Activated naive CD4-positive, alpha-beta T cell treated with anti-CD3 and anti-CD28 coated beads, Interleukin-2, amount 50 U/mL, for 72 hours (primary cell): ENCODE data around the gene PDK3. TPM values are rescaled to one million over a fixed set of nuclear protein-coding genes. Genes with fewer than 3 reads are reported as not detected.

Source experiments
- ATAC-seq, 2 donors: fragments of 150-1000 bp; cut with Tn5 transposase; 2 replicates each; pipeline ENCODE4 v1.10.0; 2021; ENCODE audit warnings: mild to moderate bottlenecking in 2 of 2, moderate library complexity in 2 of 2
- DNase-seq, 2 donors: peaks; one replicate each; pipeline ENCODE4 v3.0.0; 2021 to 2022; ENCODE audit warnings: low spot score in 2 of 2
- H3K27ac Mint-ChIP-seq, 2 donors: one replicate each; pipeline ENCODE4 v1.8.0; 2022; ENCODE audit warnings: mild to moderate bottlenecking in 2 of 2, mixed read lengths in 2 of 2
- H3K36me3 Mint-ChIP-seq, 2 donors: one replicate each; pipeline ENCODE4 v1.8.0; 2022; ENCODE audit warnings: mixed read lengths in 2 of 2
- H3K9me3 Mint-ChIP-seq, 2 donors: one replicate each; pipeline ENCODE4 v1.8.0; 2022; ENCODE audit warnings: mixed read lengths in 2 of 2
- total RNA-seq, 2 donors: library from RNA; stranded (reverse); gene quantifications; one replicate each; pipeline ENCODE4 v1.2.3, GENCODE V29; 2022

The PDK3 gene
- total RNA-seq, 2 donors from 2014 or later: 48.5 to 57.7 TPM

DNA sequence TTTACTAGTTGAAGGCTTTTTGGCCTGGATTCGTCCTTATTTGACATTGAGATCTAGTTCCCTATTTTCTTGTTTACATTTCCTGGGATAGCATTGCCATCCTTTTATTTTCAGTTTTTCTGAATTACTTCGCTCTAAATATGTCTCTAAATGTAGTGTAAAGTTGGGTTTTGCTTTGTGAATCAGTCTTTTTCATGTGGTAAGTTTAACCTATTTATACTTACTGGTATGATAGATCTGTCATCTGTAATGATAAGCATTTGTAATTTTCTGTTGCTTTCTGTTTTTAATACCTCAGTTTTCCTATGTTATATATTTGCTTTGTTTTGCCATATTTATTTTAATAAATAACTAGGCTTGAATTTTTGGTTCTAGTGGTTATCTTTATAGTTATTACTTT is 6.7 kb downstream of the PDK3 start:
- Mint-ChIP-seq H3K9me3 (no peaks in the 10 kb centered on the region), H3K36me3 (peaks cover 0 to 6% of the 10 kb centered on the region in 2 donors), H3K27ac (peak overlapping the region in 1 of 2 donors; percentile 45)
- ATAC-seq (peak in 1 of 2 donors; percentile 43), DNase-seq (no peak)

DNA sequence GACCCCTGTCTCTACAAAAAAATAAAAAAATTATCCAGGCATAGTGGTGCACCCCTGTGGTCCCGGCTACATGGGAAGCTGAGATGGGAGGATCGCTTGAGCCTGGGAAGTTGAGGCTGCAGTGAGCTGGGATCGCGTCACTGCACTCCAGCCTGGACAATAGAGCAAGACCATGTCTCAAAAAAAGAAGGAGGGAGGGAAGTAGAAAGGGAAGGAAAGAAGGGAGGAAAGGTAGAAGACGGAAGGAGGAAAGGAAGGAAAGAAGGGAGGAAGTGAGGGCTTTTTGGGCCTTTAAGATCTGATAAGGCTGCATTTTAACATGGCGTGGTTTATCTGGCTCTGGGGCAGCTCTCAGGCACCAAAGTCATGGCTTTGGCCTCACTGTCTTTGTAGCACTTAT is 10.4 kb downstream of the PDK3 start:
- Mint-ChIP-seq H3K36me3 (peaks cover 0 to under 1% of the 10 kb centered on the region in 2 donors), H3K27ac (no peak overlapping the region), H3K9me3 (no peaks in the 10 kb centered on the region)
- DNase-seq: no peak
- no peak for ATAC-seq

DNA sequence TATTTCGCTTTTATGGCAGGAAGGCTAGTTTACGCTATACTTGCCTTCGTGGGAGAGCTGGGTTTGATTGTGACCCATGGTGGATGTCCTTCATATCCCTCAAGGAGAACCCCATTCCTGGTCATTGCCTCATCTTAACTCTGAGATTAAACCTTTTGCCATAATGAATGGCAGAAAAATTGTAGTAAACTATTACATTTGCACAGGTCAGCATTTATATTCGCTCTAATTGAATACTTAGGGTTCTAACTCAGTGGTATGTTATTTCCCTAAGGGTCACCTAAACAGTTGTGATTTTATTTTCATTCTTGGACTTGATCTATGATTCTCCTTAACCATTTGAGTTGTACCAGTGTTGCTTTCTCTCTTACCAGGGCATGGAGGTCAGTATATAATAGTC is 13.4 kb downstream of the PDK3 start:
- ATAC-seq (no peak), DNase-seq (no peak)
- peak overlapping the region in 1 of 2 donors; percentile 96 for H3K27ac Mint-ChIP-seq
- H3K9me3 Mint-ChIP-seq: peaks cover 0 to 5% of the 10 kb centered on the region in 2 donors
- H3K36me3 Mint-ChIP-seq: peaks cover 0 to 16% of the 10 kb centered on the region in 2 donors

DNA sequence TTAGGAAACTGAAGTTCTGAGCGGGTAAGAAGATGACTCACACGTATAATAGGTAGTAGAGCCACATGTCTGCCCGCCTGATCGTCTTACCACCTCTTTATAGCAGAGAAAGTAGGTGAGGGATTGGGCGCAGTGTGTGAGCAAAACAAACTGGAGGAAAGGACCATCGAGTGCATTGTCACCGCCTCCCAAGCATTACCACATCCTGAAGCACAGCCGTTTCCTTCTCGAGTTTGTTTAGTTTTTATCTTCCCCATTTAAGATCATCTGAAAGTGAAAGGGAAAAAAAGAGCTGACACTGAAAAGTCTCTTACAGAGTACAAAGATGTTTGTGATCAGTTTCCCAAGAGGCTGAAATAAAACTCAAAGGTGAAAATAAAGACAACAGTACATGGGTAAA is 14.8 kb downstream of the PDK3 start:
- H3K9me3 Mint-ChIP-seq: peaks cover 0 to 5% of the 10 kb centered on the region in 2 donors
- H3K27ac Mint-ChIP-seq: peak overlapping the region; percentile 83 to 96
- DNase-seq (peak; percentile 47 to 71), ATAC-seq (peak; percentile 89 to 97)
- H3K36me3 Mint-ChIP-seq: peaks cover 0 to 16% of the 10 kb centered on the region in 2 donors

DNA sequence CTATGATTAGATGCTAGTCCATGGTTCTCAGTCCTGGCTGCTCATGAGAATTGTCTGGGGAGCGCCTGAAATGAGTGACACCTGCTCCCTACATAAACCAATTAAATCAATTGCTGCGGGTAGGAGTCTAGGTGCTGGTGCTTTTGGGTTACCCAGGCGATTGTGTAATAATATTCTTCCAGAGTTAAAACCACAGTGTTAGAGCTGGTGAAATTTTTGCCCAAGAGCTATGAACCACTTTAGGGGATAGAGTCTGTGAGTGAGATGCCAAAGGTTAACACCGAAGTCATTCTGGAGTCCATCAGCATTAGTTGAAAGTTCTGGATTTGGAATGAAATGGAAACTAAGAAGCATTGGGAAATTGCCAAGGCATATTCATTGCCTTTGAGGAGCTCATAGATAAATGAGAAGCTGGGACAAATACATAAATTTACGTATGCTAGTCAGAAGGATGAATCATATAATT is 15.3 kb downstream of the PDK3 start:
- peak; percentile 21 to 30 for ATAC-seq
- peaks cover 0 to 5% of the 10 kb centered on the region in 2 donors for H3K9me3 Mint-ChIP-seq
- DNase-seq: no peak

DNA sequence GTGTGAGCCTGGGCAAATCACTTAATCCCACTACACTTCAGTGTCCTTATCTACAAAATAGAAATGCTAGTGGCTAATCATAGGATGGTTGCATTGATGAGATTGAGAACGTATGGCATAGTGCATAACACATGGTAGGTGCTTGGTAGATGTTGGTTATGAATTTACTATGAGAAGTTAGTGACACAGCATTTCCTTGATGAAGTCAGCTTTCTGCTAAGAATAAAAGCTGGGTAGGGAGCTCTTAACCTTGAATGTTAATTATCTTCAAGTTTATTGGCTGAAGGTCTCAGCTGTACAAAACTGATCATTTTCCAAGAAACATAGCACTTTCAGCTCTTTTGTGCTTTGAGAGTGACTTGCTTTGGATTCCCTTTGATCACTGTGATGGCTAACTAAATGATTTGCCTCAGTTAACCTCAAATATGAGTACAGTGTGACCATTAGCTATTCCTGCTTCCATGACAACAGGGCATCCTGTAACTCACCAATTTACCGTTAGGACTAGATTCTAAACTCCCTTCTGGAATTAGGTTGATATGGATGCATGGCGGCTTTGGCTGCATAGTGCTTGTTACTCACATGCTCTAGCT is 17.8 kb downstream of the PDK3 start:
- peak overlapping the region; percentile 60 to 96 for H3K27ac Mint-ChIP-seq
- H3K9me3 Mint-ChIP-seq: peaks cover 0 to 5% of the 10 kb centered on the region in 2 donors
- no peak for DNase-seq
- H3K36me3 Mint-ChIP-seq: peaks cover 0 to 16% of the 10 kb centered on the region in 2 donors
- peak in 1 of 2 donors; percentile 6 for ATAC-seq

More for the DNA sequence above, 15.3 kb downstream of the PDK3 start:
- Mint-ChIP-seq H3K36me3 (peaks cover 0 to 16% of the 10 kb centered on the region in 2 donors), H3K27ac (peak overlapping the region; percentile 83 to 96)

DNA sequence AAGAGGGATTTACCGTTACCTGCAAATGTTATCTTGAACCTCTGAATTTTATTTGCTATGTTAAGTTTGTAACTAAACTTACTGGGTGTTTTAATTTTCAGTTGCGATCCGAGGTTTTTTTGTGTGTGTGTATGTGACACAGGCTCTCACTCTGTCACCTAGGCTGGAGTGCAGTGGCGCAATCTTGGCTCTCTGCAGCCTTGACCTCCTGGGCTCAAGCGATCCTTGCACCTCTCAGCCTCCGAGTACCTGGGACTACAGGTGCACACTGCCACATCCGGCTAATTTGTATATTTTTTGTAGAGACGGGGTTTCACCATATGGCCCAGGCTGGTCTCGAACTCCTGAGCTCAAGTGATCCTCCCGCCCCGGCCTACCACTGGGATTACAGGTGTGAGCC is 18.5 kb downstream of the PDK3 start:
- DNase-seq: no peak
- peaks cover 0 to 16% of the 10 kb centered on the region in 2 donors for H3K36me3 Mint-ChIP-seq
- ATAC-seq: no peak
- H3K27ac Mint-ChIP-seq: peak overlapping the region in 1 of 2 donors; percentile 96
- peaks cover 0 to 5% of the 10 kb centered on the region in 2 donors for H3K9me3 Mint-ChIP-seq

DNA sequence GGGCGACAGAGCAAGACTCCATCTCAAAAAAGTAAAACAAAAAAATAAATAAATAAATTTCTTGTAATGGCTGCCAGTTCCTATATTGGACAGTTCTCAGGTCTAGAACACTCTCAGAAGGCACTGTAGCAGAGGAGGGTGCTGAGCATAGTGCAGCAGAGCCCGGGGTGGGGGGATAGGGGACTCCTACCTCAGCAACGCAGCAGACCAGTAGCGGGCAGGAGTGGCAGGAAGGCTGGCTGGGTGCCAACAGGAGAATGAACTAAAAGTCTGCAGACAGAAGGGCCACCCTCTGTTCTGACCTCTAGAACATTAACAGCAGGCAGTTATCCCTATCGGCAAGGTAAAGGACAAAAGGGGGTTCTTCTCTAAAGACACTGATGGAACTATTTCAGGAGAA is 20.2 kb downstream of the PDK3 start:
- H3K27ac Mint-ChIP-seq: no peak overlapping the region
- peaks cover 0 to 5% of the 10 kb centered on the region in 2 donors for H3K9me3 Mint-ChIP-seq
- peaks cover 0 to 16% of the 10 kb centered on the region in 2 donors for H3K36me3 Mint-ChIP-seq
- ATAC-seq (no peak), DNase-seq (no peak)

DNA sequence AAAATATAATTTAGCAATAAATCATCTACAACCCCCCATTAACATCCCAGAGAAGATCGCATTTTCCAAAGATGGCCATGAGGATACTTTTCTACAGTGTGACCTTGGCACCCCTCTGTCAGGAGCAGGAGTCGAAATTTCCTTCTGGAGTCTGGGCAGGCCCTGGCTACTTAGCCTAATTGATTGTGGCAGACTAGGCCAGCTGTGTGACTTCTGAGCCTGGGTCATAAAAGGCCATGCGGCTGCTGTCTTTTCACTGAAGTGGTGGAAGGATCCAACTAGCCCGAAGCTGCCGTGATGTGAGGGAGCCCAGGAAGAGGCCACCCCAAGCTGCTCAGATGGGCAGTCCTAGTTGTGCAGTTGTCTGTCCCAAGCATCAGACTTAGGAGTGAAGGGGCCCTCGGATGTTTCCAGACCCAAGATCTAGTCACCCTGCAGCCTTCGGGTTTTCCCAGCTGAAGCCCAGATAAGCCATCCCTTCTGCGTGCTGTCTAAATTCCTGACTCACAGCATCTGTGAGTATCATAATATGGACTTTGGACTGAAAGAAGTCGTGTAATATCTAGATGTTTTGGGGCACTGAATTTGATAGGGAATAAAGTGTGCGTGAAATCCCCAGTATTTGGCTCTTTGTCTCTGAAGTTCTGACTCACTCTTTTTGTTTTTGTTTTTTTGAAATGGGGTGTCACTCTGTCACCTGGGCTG is 21.0 kb downstream of the PDK3 start:
- no peak overlapping the region for H3K27ac Mint-ChIP-seq
- no peak for ATAC-seq
- peaks cover 0 to 5% of the 10 kb centered on the region in 2 donors for H3K9me3 Mint-ChIP-seq
- no peak for DNase-seq
- peaks cover 0 to 9% of the 10 kb centered on the region in 2 donors for H3K36me3 Mint-ChIP-seq

DNA sequence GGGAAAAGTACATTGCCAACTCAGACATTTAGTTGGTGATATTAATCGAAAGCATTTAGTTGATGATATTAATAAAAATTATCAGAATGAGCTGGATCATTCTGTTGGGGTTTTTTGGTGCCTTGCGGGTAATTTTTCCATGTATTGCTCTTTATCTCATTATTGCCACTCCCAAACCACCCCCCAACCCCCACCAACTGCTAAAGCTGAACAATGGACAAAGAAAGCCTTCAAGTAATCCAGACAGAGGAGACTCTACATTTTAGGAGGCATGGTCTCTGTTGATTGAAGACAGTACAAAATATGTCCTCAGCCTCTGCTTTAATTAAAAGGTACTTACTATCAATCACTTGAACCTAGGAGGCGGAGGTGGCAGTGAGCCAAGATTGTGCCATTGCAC is 22.5 kb downstream of the PDK3 start:
- Mint-ChIP-seq H3K27ac (no peak overlapping the region), H3K36me3 (no peaks in the 10 kb centered on the region), H3K9me3 (no peaks in the 10 kb centered on the region)
- DNase-seq (no peak), ATAC-seq (no peak)

DNA sequence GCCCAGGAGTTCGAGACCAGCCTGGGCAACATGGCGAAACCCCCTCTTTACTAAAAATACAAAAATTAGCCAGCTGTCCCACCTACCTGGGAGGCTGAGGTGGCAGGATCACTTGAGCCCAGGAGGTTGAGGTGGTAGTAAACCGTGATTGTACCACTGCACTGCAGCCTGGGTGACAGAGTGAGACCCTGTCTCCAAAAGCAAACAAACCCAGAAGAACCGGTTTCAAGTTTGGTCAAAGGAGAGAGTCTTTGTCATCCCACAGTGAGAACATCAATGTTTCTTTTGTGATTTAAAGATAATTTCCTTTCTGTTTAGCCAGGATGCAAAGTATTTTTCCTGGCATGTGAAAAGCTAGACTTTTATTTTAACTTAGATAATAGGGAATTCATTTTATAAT is 26.7 kb downstream of the PDK3 start:
- H3K36me3 Mint-ChIP-seq: peaks cover 0 to 6% of the 10 kb centered on the region in 2 donors
- ATAC-seq (no peak), DNase-seq (no peak)

DNA sequence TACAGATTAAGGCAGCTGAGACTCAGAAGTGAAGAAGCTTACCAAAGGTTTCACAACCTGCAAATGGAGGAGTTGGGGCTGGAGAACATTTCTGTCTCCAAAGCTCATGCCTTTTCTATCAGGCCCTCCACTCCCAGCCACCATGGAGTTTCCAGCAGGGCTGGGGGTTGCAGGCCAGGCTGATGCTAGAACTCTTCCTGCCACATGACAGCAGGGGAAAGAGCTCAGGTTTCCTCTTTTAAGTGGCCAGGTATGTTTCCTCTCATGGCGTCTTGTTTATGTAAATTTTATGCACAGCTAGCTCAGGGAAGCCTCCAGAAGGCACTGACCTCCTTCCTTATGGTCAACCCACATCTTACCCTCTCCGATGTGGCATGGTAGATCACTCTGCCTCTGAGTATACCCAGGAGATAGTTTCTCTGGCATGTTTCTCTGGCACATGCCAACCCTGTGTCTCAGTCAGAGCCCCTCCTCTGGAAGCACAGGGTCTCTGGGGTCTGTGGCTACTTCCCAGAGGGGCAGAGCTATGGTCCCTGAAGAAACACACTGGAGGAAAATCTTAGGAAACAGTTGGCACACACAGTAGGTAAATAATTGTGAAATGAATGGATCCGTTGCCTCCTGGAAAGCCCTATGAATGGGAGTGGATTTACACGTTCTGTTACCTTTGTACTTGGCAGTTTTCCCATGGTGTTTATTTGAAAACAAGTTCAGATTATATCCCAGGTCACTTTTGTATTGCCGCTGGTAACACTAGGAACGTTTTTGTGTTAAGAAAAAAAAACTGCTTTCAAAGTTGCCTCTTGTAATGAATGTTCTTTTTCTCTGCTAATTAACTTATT is 28.9 kb downstream of the PDK3 start:
- Mint-ChIP-seq H3K27ac (peak overlapping the region in 1 of 2 donors; percentile 29), H3K36me3 (peaks cover 0 to 6% of the 10 kb centered on the region in 2 donors), H3K9me3 (no peaks in the 10 kb centered on the region)
- DNase-seq: no peak
- peak in 1 of 2 donors; percentile 39 for ATAC-seq

More for the DNA sequence above, 26.7 kb downstream of the PDK3 start:
- H3K9me3 Mint-ChIP-seq: no peaks in the 10 kb centered on the region
- no peak overlapping the region for H3K27ac Mint-ChIP-seq

DNA sequence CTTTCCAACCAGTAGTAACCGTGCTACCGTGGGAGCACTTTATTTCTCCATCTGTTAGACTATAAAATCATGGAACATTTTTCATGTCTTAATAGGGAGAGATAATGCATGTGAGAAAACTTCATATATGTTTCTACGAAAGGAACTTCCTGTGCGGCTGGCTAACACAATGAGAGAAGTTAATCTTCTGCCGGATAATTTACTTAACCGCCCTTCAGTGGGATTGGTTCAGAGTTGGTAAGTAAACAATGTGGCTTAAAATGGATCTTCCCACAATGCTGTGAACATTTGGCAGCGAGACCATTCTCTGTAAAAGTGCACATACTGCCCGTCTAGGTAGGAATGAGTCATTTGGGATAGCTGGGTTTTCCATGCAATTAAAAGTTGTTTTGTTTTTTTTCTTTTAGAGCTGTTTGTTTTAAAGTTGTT is 29.6 kb downstream of the PDK3 start:
- Mint-ChIP-seq H3K9me3 (no peaks in the 10 kb centered on the region), H3K27ac (no peak overlapping the region), H3K36me3 (peaks cover 0 to 6% of the 10 kb centered on the region in 2 donors)
- ATAC-seq (no peak), DNase-seq (no peak)

DNA sequence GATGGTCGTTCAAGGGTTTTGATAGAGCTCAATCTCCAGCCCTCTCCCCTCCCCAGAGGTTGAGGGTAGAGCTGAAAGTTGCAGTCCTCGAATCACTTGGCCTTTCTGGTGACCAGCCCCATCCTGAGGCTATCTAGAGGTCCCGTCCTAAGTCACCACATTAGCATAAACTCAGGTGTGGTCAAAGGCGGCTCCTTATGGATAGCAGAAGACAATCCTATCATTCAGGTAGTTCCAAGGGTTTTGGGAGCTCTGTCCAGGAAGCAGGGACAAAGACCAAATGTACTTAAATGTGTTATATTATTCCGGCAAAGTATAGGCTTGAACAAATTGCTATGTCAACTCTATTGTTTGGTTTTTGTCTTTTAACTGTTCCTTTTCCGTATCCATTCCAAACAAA is 30.6 kb downstream of the PDK3 start:
- H3K36me3 Mint-ChIP-seq: peaks cover 0 to 6% of the 10 kb centered on the region in 2 donors
- no peak overlapping the region for H3K27ac Mint-ChIP-seq
- ATAC-seq: no peak
- DNase-seq: no peak
- H3K9me3 Mint-ChIP-seq: no peaks in the 10 kb centered on the region

DNA sequence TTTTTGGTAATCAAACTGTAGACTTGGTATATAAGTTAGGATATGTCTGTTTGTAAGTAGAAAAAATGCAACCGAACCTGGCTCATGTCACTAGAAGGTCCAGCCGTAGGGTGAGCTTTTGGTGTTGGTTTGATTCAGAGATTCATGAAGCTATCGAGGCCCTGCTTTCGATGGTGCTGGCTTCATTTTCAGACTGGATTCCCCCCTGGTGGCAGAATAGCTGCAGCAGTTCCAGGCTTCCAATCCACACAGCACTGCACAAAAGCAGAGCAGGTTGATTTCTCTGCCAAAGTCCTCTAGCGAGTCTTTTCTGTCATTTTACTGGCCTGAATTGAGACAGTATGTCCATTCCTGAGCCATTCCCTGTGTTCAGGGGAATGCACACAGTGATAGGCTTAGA is 33.1 kb downstream of the PDK3 start:
- Mint-ChIP-seq H3K9me3 (no peaks in the 10 kb centered on the region), H3K36me3 (peaks cover 0 to 3% of the 10 kb centered on the region in 2 donors), H3K27ac (peak overlapping the region in 1 of 2 donors; percentile 72)
- DNase-seq (no peak), ATAC-seq (peak; percentile 40 to 52)

DNA sequence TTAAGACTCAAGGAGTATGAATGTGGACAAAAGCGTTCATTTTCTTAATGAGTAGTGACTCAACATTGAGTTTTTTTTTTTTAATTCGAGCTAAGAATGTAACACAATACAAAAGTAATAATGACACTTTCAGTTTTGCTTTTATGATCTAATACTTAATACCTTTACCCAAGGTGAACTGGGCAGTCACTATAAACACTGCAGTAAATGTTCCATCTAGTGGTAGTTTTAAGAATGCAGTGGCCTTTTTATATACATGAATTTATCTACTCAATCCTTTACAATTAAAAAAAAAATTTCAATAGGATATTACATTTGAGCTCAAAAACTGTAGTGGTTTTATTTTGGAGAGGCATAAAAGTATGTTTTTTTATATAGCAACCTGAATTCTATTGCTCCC is 33.9 kb downstream of the PDK3 start:
- no peaks in the 10 kb centered on the region for H3K36me3 Mint-ChIP-seq
- DNase-seq: no peak
- peak in 1 of 2 donors; percentile 82 for ATAC-seq
- H3K27ac Mint-ChIP-seq: peak overlapping the region in 1 of 2 donors; percentile 72
- no peaks in the 10 kb centered on the region for H3K9me3 Mint-ChIP-seq

DNA sequence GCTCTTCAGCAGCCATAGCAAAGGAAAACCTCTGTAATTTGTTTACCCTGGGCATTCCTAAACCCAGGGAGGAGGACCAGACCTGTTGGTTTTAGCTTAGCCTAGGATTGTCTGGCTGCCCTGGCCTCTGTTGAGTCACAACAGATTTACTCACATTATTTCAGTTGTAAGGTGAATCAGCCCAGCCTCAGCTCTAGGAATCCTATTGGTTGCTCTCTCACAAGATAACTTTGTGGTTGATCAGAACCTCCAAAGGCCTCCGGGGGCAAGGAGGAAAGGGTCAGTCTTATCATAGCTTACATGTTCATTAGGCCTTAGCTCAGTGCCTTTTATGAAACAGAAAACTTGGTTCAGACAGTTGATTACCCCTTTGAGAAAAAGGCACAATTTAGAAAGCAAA is 41.0 kb downstream of the PDK3 start:
- Mint-ChIP-seq H3K36me3 (peaks cover 6 to 34% of the 10 kb centered on the region in 2 donors), H3K27ac (peak overlapping the region; percentile 14 to 92), H3K9me3 (no peaks in the 10 kb centered on the region)
- DNase-seq: peak in 1 of 2 donors; percentile 20
- ATAC-seq: peak; percentile 92 to 96
